ENCODE measurements around the gene FARP1. TPM values are rescaled to one million over a fixed set of nuclear protein-coding genes. Genes with fewer than 3 reads are reported as not detected.

FARP1 gene
- total and polyA plus RNA-seq, 4 experiments from 2014 or later: 0.26 to 1.5 (median 0.42) TPM; not detected in 1

- ChIA-PET POLR2A (ENCODE audit: partially characterized antibody) (no interaction called here), CTCF (ENCODE audit: partially characterized antibody) (no interaction called here)
- no peak for DNase-seq
- H3K27me3 ChIP-seq (ENCODE audit: insufficient read depth, low read length): no peaks in the 10 kb centered on the region
- H3K4me1 ChIP-seq (ENCODE audit: insufficient read depth, low read length): no peaks in the 10 kb centered on the region
- H3K36me3 Mint-ChIP-seq: no peaks in the 10 kb centered on the region
- no peak overlapping the region for H3K4me3 ChIP-seq (ENCODE audit: low read length in 2 of 2)
- peak overlapping the region in 1 of 7 donors; percentile 25 for H3K27ac Mint-ChIP-seq
- H3K9me3 Mint-ChIP-seq: no peaks in the 10 kb centered on the region
- H3K9me3 ChIP-seq (ENCODE audit: control insufficient read depth in 1 of 2, low read length in 2 of 2): no peaks in the 10 kb centered on the region
- no peaks in the 10 kb centered on the region for H3K4me1 Mint-ChIP-seq
- H3K27ac ChIP-seq (ENCODE audit: low read depth, low read length): no peak overlapping the region
- intact Hi-C loops (cut with micrococcal nuclease): no loop called here
- H3K36me3 ChIP-seq (ENCODE audit: insufficient read depth, low read length): no peaks in the 10 kb centered on the region
- H3K27me3 Mint-ChIP-seq: peaks cover 14 to 34% of the 10 kb centered on the region in 2 donors
- no peak overlapping the region for H3K4me3 Mint-ChIP-seq
These were observed 8.1 kb downstream of the FARP1 start for GRCh38 chr13:98150832-98151479.

GRCh38 chr13:98155475-98156109 lies 12.7 kb downstream of the FARP1 start:
- POLR2A ChIA-PET (ENCODE audit: partially characterized antibody): no interaction called here
- Histone ChIP-seq H3K27ac (ENCODE audit: low read depth, low read length) (no peak overlapping the region), H3K36me3 (ENCODE audit: insufficient read depth, low read length) (no peaks in the 10 kb centered on the region), H3K27me3 (ENCODE audit: insufficient read depth, low read length) (no peaks in the 10 kb centered on the region), H3K4me1 (ENCODE audit: insufficient read depth, low read length) (no peaks in the 10 kb centered on the region), H3K4me3 (ENCODE audit: low read length in 2 of 2) (no peak overlapping the region), H3K9me3 (ENCODE audit: control insufficient read depth in 1 of 2, low read length in 2 of 2) (no peaks in the 10 kb centered on the region)
- CTCF ChIA-PET (ENCODE audit: partially characterized antibody): no interaction called here
- H3K9me3 Mint-ChIP-seq: no peaks in the 10 kb centered on the region
- H3K27me3 Mint-ChIP-seq: peaks cover 10 to 22% of the 10 kb centered on the region in 2 donors
- no peaks in the 10 kb centered on the region for H3K36me3 Mint-ChIP-seq
- no peak overlapping the region for H3K27ac Mint-ChIP-seq
- H3K4me3 Mint-ChIP-seq: no peak overlapping the region
- H3K4me1 Mint-ChIP-seq: no peaks in the 10 kb centered on the region
- DNase-seq: no peak
- intact Hi-C loops (cut with micrococcal nuclease): no loop called here

- no peaks in the 10 kb centered on the region for H3K4me1 Mint-ChIP-seq
- peaks cover 10 to 19% of the 10 kb centered on the region in 2 donors for H3K27me3 Mint-ChIP-seq
- Histone ChIP-seq H3K27me3 (ENCODE audit: insufficient read depth, low read length) (no peaks in the 10 kb centered on the region), H3K9me3 (ENCODE audit: control insufficient read depth in 1 of 2, low read length in 2 of 2) (no peaks in the 10 kb centered on the region), H3K4me1 (ENCODE audit: insufficient read depth, low read length) (no peaks in the 10 kb centered on the region), H3K4me3 (ENCODE audit: low read length in 2 of 2) (no peak overlapping the region), H3K27ac (ENCODE audit: low read depth, low read length) (no peak overlapping the region), H3K36me3 (ENCODE audit: insufficient read depth, low read length) (no peaks in the 10 kb centered on the region)
- no peak overlapping the region for H3K27ac Mint-ChIP-seq
- intact Hi-C loops (cut with micrococcal nuclease): no loop called here
- DNase-seq: no peak
- no peaks in the 10 kb centered on the region for H3K9me3 Mint-ChIP-seq
- no peak overlapping the region for H3K4me3 Mint-ChIP-seq
- H3K36me3 Mint-ChIP-seq: no peaks in the 10 kb centered on the region
- ChIA-PET CTCF (ENCODE audit: partially characterized antibody) (no interaction called here), POLR2A (ENCODE audit: partially characterized antibody) (no interaction called here)
These were observed 13.4 kb downstream of the FARP1 start for GRCh38 chr13:98156259-98156658.

GRCh38 chr13:98157188-98157587 lies 14.3 kb downstream of the FARP1 start:
- H3K27me3 Mint-ChIP-seq: peaks cover 6 to 13% of the 10 kb centered on the region in 2 donors
- no peak overlapping the region for H3K27ac ChIP-seq (ENCODE audit: low read depth, low read length)
- ChIA-PET POLR2A (ENCODE audit: partially characterized antibody) (no interaction called here), CTCF (ENCODE audit: partially characterized antibody) (no interaction called here)
- H3K36me3 ChIP-seq (ENCODE audit: insufficient read depth, low read length): no peaks in the 10 kb centered on the region
- intact Hi-C loops (cut with micrococcal nuclease): no loop called here
- no peak overlapping the region for H3K27ac Mint-ChIP-seq
- no peak overlapping the region for H3K4me3 ChIP-seq (ENCODE audit: low read length in 2 of 2)
- no peak overlapping the region for H3K4me3 Mint-ChIP-seq
- no peaks in the 10 kb centered on the region for H3K27me3 ChIP-seq (ENCODE audit: insufficient read depth, low read length)
- H3K9me3 ChIP-seq (ENCODE audit: control insufficient read depth in 1 of 2, low read length in 2 of 2): no peaks in the 10 kb centered on the region
- no peaks in the 10 kb centered on the region for H3K9me3 Mint-ChIP-seq
- H3K4me1 Mint-ChIP-seq: no peaks in the 10 kb centered on the region
- no peak for DNase-seq
- H3K36me3 Mint-ChIP-seq: no peaks in the 10 kb centered on the region
- no peaks in the 10 kb centered on the region for H3K4me1 ChIP-seq (ENCODE audit: insufficient read depth, low read length)

GRCh38 chr13:98157609-98158008 lies 14.7 kb downstream of the FARP1 start:
- Mint-ChIP-seq H3K9me3 (peaks cover 0 to 2% (median 0%) of the 10 kb centered on the region in 8 donors), H3K4me3 (no peak overlapping the region), H3K36me3 (no peaks in the 10 kb centered on the region), H3K4me1 (no peaks in the 10 kb centered on the region), H3K27ac (no peak overlapping the region), H3K27me3 (peaks cover 5 to 12% of the 10 kb centered on the region in 2 donors)
- Histone ChIP-seq H3K9me3 (ENCODE audit: control insufficient read depth in 1 of 2, low read length in 2 of 2) (no peaks in the 10 kb centered on the region), H3K27me3 (ENCODE audit: insufficient read depth, low read length) (no peaks in the 10 kb centered on the region), H3K36me3 (ENCODE audit: insufficient read depth, low read length) (no peaks in the 10 kb centered on the region), H3K4me3 (ENCODE audit: low read length in 2 of 2) (no peak overlapping the region), H3K27ac (ENCODE audit: low read depth, low read length) (no peak overlapping the region), H3K4me1 (ENCODE audit: insufficient read depth, low read length) (no peaks in the 10 kb centered on the region)
- intact Hi-C loops (cut with micrococcal nuclease): no loop called here
- CTCF ChIA-PET (ENCODE audit: partially characterized antibody): no interaction called here
- POLR2A ChIA-PET (ENCODE audit: partially characterized antibody): no interaction called here
- DNase-seq: no peak

- Histone ChIP-seq H3K27me3 (ENCODE audit: insufficient read depth, low read length) (no peaks in the 10 kb centered on the region), H3K36me3 (ENCODE audit: insufficient read depth, low read length) (no peaks in the 10 kb centered on the region), H3K4me3 (ENCODE audit: low read length in 2 of 2) (no peak overlapping the region), H3K9me3 (ENCODE audit: control insufficient read depth in 1 of 2, low read length in 2 of 2) (no peaks in the 10 kb centered on the region), H3K4me1 (ENCODE audit: insufficient read depth, low read length) (no peaks in the 10 kb centered on the region), H3K27ac (ENCODE audit: low read depth, low read length) (no peak overlapping the region)
- ChIA-PET CTCF (ENCODE audit: partially characterized antibody) (no interaction called here), POLR2A (ENCODE audit: partially characterized antibody) (interaction anchor here (0.6 kb wide), 1 partner anchor 130 kb away, joined by 4 read pairs; no protein-coding TSS in a partner anchor)
- H3K4me1 Mint-ChIP-seq: no peaks in the 10 kb centered on the region
- no peaks in the 10 kb centered on the region for H3K36me3 Mint-ChIP-seq
- H3K9me3 Mint-ChIP-seq: peaks cover 0 to 3% (median 0%) of the 10 kb centered on the region in 8 donors
- H3K27ac Mint-ChIP-seq: no peak overlapping the region
- intact Hi-C loops (cut with micrococcal nuclease): no loop called here
- H3K4me3 Mint-ChIP-seq: no peak overlapping the region
- H3K27me3 Mint-ChIP-seq: peaks cover 5 to 7% of the 10 kb centered on the region in 2 donors
- DNase-seq: no peak
These were observed 15.4 kb downstream of the FARP1 start for GRCh38 chr13:98158172-98158899.

GRCh38 chr13:98162935-98163334 lies 20.0 kb downstream of the FARP1 start:
- intact Hi-C loops (cut with micrococcal nuclease): no loop called here
- no peak overlapping the region for H3K4me3 Mint-ChIP-seq
- Histone ChIP-seq H3K36me3 (ENCODE audit: insufficient read depth, low read length) (no peaks in the 10 kb centered on the region), H3K4me3 (ENCODE audit: low read length in 2 of 2) (no peak overlapping the region), H3K4me1 (ENCODE audit: insufficient read depth, low read length) (no peaks in the 10 kb centered on the region), H3K9me3 (ENCODE audit: control insufficient read depth in 1 of 2, low read length in 2 of 2) (no peaks in the 10 kb centered on the region), H3K27me3 (ENCODE audit: insufficient read depth, low read length) (no peaks in the 10 kb centered on the region), H3K27ac (ENCODE audit: low read depth, low read length) (no peak overlapping the region)
- H3K9me3 Mint-ChIP-seq: peaks cover 0 to 3% (median 0%) of the 10 kb centered on the region in 8 donors
- H3K27me3 Mint-ChIP-seq: peaks cover 2 to 5% of the 10 kb centered on the region in 2 donors
- no peaks in the 10 kb centered on the region for H3K4me1 Mint-ChIP-seq
- H3K36me3 Mint-ChIP-seq: no peaks in the 10 kb centered on the region
- POLR2A ChIA-PET (ENCODE audit: partially characterized antibody): no interaction called here
- CTCF ChIA-PET (ENCODE audit: partially characterized antibody): no interaction called here
- no peak overlapping the region for H3K27ac Mint-ChIP-seq
- DNase-seq: no peak
